Loucy (cell line): ENCODE measurements around the gene FGR.

ENCODE experiments used
- EZH2phosphoT487 ChIP-seq: fragments of 200-600 bp; IDR thresholded peaks from 2 replicates; pipeline ENCODE4 v1.6.1; 2018; ENCODE audit warnings: antibody characterized with exemption, mild to moderate bottlenecking, moderate library complexity, borderline replicate concordance
- TF ChIP-seq, protein P1 (sequence below): fragments of 200-600 bp; sonication (generic); conservative IDR thresholded peaks from 2 replicates; pipeline ENCODE4 v1.5.1; 2014; ENCODE audit warnings: mild to moderate bottlenecking, antibody characterized with exemption, low read length

GRCh38 chr1:27592232-27592930 lies 42.6 kb downstream of the FGR start:
- TF ChIP-seq, protein P1, sequence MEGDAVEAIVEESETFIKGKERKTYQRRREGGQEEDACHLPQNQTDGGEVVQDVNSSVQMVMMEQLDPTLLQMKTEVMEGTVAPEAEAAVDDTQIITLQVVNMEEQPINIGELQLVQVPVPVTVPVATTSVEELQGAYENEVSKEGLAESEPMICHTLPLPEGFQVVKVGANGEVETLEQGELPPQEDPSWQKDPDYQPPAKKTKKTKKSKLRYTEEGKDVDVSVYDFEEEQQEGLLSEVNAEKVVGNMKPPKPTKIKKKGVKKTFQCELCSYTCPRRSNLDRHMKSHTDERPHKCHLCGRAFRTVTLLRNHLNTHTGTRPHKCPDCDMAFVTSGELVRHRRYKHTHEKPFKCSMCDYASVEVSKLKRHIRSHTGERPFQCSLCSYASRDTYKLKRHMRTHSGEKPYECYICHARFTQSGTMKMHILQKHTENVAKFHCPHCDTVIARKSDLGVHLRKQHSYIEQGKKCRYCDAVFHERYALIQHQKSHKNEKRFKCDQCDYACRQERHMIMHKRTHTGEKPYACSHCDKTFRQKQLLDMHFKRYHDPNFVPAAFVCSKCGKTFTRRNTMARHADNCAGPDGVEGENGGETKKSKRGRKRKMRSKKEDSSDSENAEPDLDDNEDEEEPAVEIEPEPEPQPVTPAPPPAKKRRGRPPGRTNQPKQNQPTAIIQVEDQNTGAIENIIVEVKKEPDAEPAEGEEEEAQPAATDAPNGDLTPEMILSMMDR = no peak
- TF ChIP-seq EZH2phosphoT487 = no peak
